HEK293T (cell line): ENCODE data around the gene DAG1.

Experiments used
- CTBP1 ChIP-seq: fragments of 450-650 bp; IDR thresholded peaks from 2 replicates; pipeline ENCODE4 v1.6.1; 2016; ENCODE audit warnings: borderline replicate concordance
- ELF4 ChIP-seq: fragments of 450-650 bp; IDR thresholded peaks from 2 replicates; pipeline ENCODE4 v1.6.1; 2017; ENCODE audit warnings: antibody characterized with exemption
- FOXA1 ChIP-seq: fragments of 450-650 bp; IDR thresholded peaks from 2 replicates; pipeline ENCODE4 v1.6.1; 2016; ENCODE audit warnings: mild to moderate bottlenecking
- FOXK2 ChIP-seq: fragments of 450-650 bp; IDR thresholded peaks from 2 replicates; pipeline ENCODE4 v1.6.1; 2016; ENCODE audit warnings: mild to moderate bottlenecking
- FOXM1 ChIP-seq: fragments of 450-650 bp; IDR thresholded peaks from 2 replicates; pipeline ENCODE4 v1.6.1; 2017; ENCODE audit warnings: mild to moderate bottlenecking, borderline replicate concordance
- L3MBTL2 ChIP-seq: fragments of 450-650 bp; conservative IDR thresholded peaks from 2 replicates; pipeline ENCODE4 v1.6.1; 2016; ENCODE audit warnings: mild to moderate bottlenecking
- NFRKB ChIP-seq: fragments of 450-650 bp; IDR thresholded peaks from 2 replicates; pipeline ENCODE4 v1.6.1; 2016; ENCODE audit warnings: mild to moderate bottlenecking, moderate library complexity
- SP1 ChIP-seq: fragments of 450-650 bp; IDR thresholded peaks from 2 replicates; pipeline ENCODE4 v1.6.1; 2017
- SUZ12 ChIP-seq: fragments of 450-650 bp; IDR thresholded peaks from 2 replicates; pipeline ENCODE4 v1.6.1; 2016; ENCODE audit warnings: mild to moderate bottlenecking
- TARDBP ChIP-seq: fragments of 450-650 bp; IDR thresholded peaks from 2 replicates; pipeline ENCODE4 v1.6.1; 2016
- ZNF384 ChIP-seq: fragments of 450-650 bp; IDR thresholded peaks from 2 replicates; pipeline ENCODE4 v1.6.1; 2016
- TF ChIP-seq, protein P1 (sequence below): fragments of 450-650 bp; IDR thresholded peaks from 2 replicates; pipeline ENCODE4 v1.6.1; 2016

DNA sequence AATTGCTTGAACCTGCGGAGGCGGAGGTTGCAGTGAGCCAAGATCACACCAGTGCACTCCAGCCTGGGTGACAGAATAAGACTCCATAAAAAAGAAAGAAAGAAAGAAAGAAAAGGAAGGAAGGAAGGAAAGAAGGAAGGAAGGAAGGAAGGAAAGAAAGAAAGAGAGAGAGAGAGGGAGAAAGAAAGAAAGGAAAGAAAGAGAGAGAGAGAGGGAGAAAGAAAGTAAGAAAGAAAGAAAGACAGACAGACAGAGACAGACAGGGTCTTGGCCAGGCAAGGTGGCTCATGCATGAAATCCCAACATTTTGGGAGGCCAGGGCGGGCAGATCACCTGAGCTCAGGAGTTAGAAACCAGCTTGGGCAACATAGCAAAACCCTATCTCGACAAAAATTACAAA is 16.4 kb upstream of the DAG1 start:
- TF ChIP-seq FOXK2, result no peak
- no peak for TF ChIP-seq FOXM1
- TF ChIP-seq SP1, result no peak
- TF ChIP-seq NFRKB, result no peak
- no peak for TF ChIP-seq TARDBP
- TF ChIP-seq CTBP1, result no peak
- no peak for TF ChIP-seq ZNF384
- TF ChIP-seq, protein P1, sequence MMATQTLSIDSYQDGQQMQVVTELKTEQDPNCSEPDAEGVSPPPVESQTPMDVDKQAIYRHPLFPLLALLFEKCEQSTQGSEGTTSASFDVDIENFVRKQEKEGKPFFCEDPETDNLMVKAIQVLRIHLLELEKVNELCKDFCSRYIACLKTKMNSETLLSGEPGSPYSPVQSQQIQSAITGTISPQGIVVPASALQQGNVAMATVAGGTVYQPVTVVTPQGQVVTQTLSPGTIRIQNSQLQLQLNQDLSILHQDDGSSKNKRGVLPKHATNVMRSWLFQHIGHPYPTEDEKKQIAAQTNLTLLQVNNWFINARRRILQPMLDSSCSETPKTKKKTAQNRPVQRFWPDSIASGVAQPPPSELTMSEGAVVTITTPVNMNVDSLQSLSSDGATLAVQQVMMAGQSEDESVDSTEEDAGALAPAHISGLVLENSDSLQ, result no peak
- no peak for TF ChIP-seq L3MBTL2
- no peak for TF ChIP-seq ELF4
- TF ChIP-seq SUZ12, result no peak
- TF ChIP-seq FOXA1, result no peak
